Measurements from ENCODE around the gene MSX2.

MSX2 gene

GRCh38 chr5:174724484-174725260, at the start of gene MSX2:
Gene MSX2 (plus strand): TSS chr5:174724582. CDS start chr5:174724660, 78 bp downstream.
- Histone ChIP-seq H3K4me3 (peak within 1 kb of the TSS; percentile 70 to 72), H3K4me1 (peaks cover 0 to 34% (median 22%) of the 10 kb centered on the region in 4 donors), H3K36me3 (peaks cover 0 to 8% (median 5%) of the 10 kb centered on the region in 3 donors), H3K27ac (peak within 1 kb of the TSS; percentile 86 to 88), H3K27me3 (peaks cover 0 to 35% of the 10 kb centered on the region in 2 donors), H3K9me3 (no peaks in the 10 kb centered on the region)
- TF ChIP-seq, protein P1, sequence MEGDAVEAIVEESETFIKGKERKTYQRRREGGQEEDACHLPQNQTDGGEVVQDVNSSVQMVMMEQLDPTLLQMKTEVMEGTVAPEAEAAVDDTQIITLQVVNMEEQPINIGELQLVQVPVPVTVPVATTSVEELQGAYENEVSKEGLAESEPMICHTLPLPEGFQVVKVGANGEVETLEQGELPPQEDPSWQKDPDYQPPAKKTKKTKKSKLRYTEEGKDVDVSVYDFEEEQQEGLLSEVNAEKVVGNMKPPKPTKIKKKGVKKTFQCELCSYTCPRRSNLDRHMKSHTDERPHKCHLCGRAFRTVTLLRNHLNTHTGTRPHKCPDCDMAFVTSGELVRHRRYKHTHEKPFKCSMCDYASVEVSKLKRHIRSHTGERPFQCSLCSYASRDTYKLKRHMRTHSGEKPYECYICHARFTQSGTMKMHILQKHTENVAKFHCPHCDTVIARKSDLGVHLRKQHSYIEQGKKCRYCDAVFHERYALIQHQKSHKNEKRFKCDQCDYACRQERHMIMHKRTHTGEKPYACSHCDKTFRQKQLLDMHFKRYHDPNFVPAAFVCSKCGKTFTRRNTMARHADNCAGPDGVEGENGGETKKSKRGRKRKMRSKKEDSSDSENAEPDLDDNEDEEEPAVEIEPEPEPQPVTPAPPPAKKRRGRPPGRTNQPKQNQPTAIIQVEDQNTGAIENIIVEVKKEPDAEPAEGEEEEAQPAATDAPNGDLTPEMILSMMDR (IDR thresholded peaks at IDR 0.05) = no peak
- intact Hi-C loops (cut with DNase I; ENCODE audit: low total_unique reads) = loop anchor here (10.0 kb wide), 1 partner anchor 180 kb away; no protein-coding TSS in a partner anchor
- DNase-seq = peak; percentile 82 to 94

GRCh38 chr5:174675110-174675509, 49.3 kb upstream of the MSX2 start:
- DNase-seq = no peak
- H3K27me3 ChIP-seq = peaks cover 0 to 4% of the 10 kb centered on the region in 2 donors
- intact Hi-C loops (cut with DNase I; ENCODE audit: low total_unique reads) = no loop called here
- H3K27ac ChIP-seq = no peak overlapping the region
- no peaks in the 10 kb centered on the region for H3K9me3 ChIP-seq
- no peak overlapping the region for H3K4me3 ChIP-seq
- no peaks in the 10 kb centered on the region for H3K4me1 ChIP-seq
- TF ChIP-seq, protein P1 (IDR thresholded peaks at IDR 0.05) = no peak
- H3K36me3 ChIP-seq = no peaks in the 10 kb centered on the region

DNA sequence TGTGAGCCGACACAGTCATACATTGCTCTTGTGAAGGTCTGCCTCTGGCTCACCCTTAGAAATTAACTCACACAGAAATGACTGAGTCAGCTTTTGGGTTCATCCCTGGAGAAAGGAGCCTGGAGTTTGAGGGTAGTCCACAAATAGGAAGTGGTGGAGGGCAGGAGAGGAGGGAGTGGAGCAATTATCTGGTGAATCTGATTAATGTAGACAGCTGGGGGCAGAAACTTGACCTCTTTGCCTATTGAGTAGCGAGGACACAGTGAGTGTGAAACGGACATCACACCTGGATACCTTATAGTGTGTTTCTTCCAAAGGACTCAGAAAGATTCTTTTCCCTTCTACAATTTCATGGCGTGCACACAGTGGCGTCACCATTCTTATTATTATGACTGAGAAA, 48.5 kb upstream of the MSX2 start:
- intact Hi-C loops (cut with DNase I; ENCODE audit: low total_unique reads) = no loop called here
- no peaks in the 10 kb centered on the region for H3K9me3 ChIP-seq
- no peaks in the 10 kb centered on the region for H3K4me1 ChIP-seq
- peaks cover 0 to 4% of the 10 kb centered on the region in 2 donors for H3K27me3 ChIP-seq
- H3K27ac ChIP-seq = no peak overlapping the region
- H3K4me3 ChIP-seq = no peak overlapping the region
- no peaks in the 10 kb centered on the region for H3K36me3 ChIP-seq
- TF ChIP-seq, protein P1 (IDR thresholded peaks at IDR 0.05) = no peak
- DNase-seq = no peak

DNA sequence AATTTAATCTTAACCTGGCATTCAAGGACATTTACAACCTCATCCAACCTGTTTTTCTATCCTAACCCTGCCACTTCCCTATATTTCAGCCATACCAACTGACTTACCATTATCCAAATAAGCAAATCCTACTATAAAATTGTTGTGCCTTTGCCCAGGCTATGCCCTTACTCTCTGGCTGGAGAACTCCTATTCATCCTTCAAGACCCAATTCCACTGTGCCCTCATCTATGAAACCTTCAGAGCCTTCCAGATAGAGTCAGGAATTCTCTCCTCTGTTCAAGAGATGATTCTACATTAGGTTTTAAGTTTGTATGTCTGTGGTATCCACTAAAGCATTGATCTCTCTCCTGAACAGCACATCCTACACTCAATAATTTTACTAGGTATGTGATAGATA, 46.3 kb upstream of the MSX2 start:
- no peaks in the 10 kb centered on the region for H3K4me1 ChIP-seq
- no peak for DNase-seq
- no peak overlapping the region for H3K27ac ChIP-seq
- peaks cover 0 to 4% of the 10 kb centered on the region in 2 donors for H3K27me3 ChIP-seq
- no peaks in the 10 kb centered on the region for H3K36me3 ChIP-seq
- intact Hi-C loops (cut with DNase I; ENCODE audit: low total_unique reads) = no loop called here
- no peaks in the 10 kb centered on the region for H3K9me3 ChIP-seq
- TF ChIP-seq, protein P1 (IDR thresholded peaks at IDR 0.05) = no peak
- H3K4me3 ChIP-seq = no peak overlapping the region

GRCh38 chr5:174680901-174681565, 43.3 kb upstream of the MSX2 start:
- no peak for DNase-seq
- intact Hi-C loops (cut with DNase I; ENCODE audit: low total_unique reads) = no loop called here
- Histone ChIP-seq H3K9me3 (no peaks in the 10 kb centered on the region), H3K4me1 (no peaks in the 10 kb centered on the region), H3K36me3 (no peaks in the 10 kb centered on the region), H3K27me3 (peaks cover 0 to under 1% of the 10 kb centered on the region in 2 donors), H3K4me3 (no peak overlapping the region), H3K27ac (no peak overlapping the region)
- TF ChIP-seq, protein P1 (IDR thresholded peaks at IDR 0.05) = no peak
